Uterus (tissue), 4 donors: ENCODE data around the gene ENO4. TPM values are rescaled to one million over a fixed set of nuclear protein-coding genes. Genes with fewer than 3 reads are reported as not detected.

Source experiments
- DNase-seq, 2 donors: peaks; one replicate each; pipeline ENCODE4 v3.0.0-alpha.2; 2019 to 2020
- H3K27ac ChIP-seq, 2 donors: fragments of 200-600 bp; sonication (generic); 1 replicate in 1 of 2; 2 replicates in 1 of 2; pipeline ENCODE4 v1.5.1; 2016 to 2018
- H3K27me3 ChIP-seq, 2 donors: fragments of 200-600 bp; sonication (generic); one replicate each; pipeline ENCODE4 v1.5.1; 2018 to 2019; ENCODE audit warnings: control low read depth in 1 of 2
- H3K36me3 ChIP-seq, 2 donors: fragments of 200-600 bp; sonication (generic); one replicate each; pipeline ENCODE4 v1.5.1; 2019; ENCODE audit warnings: control low read depth in 1 of 2
- H3K4me1 ChIP-seq, 2 donors: fragments of 200-600 bp; sonication (generic); one replicate each; pipeline ENCODE4 v1.5.1; 2018 to 2019; ENCODE audit warnings: control low read depth in 1 of 2
- H3K4me3 ChIP-seq, 2 donors: fragments of 200-600 bp; sonication (generic); 1 replicate in 1 of 2; 2 replicates in 1 of 2; pipeline ENCODE4 v1.5.1; 2018 to 2019; ENCODE audit warnings: mild to moderate bottlenecking in 1 of 2
- H3K9me3 ChIP-seq, 2 donors: fragments of 200-600 bp; sonication (generic); one replicate each; pipeline ENCODE4 v1.5.1; 2019; ENCODE audit warnings: control low read depth in 1 of 2
- POLR2A ChIP-seq, 2 donors: fragments of 450-650 bp; IDR thresholded peaks; one replicate each; pipeline ENCODE4 v1.6.1; 2016; ENCODE audit warnings: antibody characterized with exemption in 2 of 2, mild to moderate bottlenecking in 1 of 2, moderate library complexity in 1 of 2
- intact Hi-C: fragments of 100-400 bp; cut with DNase I; formaldehyde crosslinking; loops from one replicate; pipeline ENCODE4 v1.15.1; 2023; ENCODE audit warnings: low total_unique reads
- total RNA-seq, 4 donors: library from RNA; depleted of rRNA in 3 of 4; stranded (reverse); fragments of >200 nt in 3 of 4; gene quantifications; one replicate each; pipeline versions ENCODE4 v1.1.0 to v1.2.4, GENCODE V29; 2014 to 2023
- TF ChIP-seq, protein P1 (sequence below), 4 experiments: fragments of 200-600 bp in 2 of 4; fragments of 450-650 bp in 2 of 4; sonication (generic) in 2 of 4; IDR thresholded peaks; one replicate each; pipeline ENCODE4 v1.5.1; 2016 to 2019; ENCODE audit warnings: antibody characterized with exemption in 4 of 4, mild to moderate bottlenecking in 2 of 4, moderate library complexity in 1 of 4
- donor health status: DM: yes; HTN: yes; CAD: no.

Gene ENO4
- total RNA-seq, 4 donors from 2014 or later = 0.67 to 2.6 (median 2.2) TPM; not detected in 1

DNA sequence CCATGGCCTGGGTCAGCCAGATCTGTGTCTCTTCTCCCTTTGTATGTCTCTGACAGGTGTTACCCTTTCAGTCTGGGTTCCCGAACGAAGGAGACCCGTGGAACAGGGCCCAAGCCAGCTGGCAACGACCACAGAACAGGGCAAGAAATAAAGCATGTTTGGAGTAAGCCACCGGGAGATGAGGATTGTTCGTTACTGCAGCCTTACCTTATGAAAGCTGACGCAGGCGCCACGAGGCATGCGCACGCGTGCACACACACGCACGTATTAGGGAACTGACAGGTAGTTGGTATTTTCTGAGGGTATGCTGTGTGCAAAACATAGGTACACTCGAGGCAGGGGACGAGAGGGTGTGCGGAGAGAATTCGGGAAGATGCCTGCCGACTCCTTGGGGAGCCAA, 46.4 kb upstream of the ENO4 start:
- no peaks in the 10 kb centered on the region for H3K9me3 ChIP-seq
- H3K27me3 ChIP-seq = no peaks in the 10 kb centered on the region
- H3K4me1 ChIP-seq = no peaks in the 10 kb centered on the region
- intact Hi-C loops = no loop called here
- H3K27ac ChIP-seq = no peak overlapping the region
- H3K36me3 ChIP-seq = no peaks in the 10 kb centered on the region
- TF ChIP-seq POLR2A (IDR thresholded peaks at IDR 0.05) = no peak
- TF ChIP-seq, protein P1, sequence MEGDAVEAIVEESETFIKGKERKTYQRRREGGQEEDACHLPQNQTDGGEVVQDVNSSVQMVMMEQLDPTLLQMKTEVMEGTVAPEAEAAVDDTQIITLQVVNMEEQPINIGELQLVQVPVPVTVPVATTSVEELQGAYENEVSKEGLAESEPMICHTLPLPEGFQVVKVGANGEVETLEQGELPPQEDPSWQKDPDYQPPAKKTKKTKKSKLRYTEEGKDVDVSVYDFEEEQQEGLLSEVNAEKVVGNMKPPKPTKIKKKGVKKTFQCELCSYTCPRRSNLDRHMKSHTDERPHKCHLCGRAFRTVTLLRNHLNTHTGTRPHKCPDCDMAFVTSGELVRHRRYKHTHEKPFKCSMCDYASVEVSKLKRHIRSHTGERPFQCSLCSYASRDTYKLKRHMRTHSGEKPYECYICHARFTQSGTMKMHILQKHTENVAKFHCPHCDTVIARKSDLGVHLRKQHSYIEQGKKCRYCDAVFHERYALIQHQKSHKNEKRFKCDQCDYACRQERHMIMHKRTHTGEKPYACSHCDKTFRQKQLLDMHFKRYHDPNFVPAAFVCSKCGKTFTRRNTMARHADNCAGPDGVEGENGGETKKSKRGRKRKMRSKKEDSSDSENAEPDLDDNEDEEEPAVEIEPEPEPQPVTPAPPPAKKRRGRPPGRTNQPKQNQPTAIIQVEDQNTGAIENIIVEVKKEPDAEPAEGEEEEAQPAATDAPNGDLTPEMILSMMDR (IDR thresholded peaks at IDR 0.05) = no peak
- no peak overlapping the region for H3K4me3 ChIP-seq
- DNase-seq = no peak

DNA sequence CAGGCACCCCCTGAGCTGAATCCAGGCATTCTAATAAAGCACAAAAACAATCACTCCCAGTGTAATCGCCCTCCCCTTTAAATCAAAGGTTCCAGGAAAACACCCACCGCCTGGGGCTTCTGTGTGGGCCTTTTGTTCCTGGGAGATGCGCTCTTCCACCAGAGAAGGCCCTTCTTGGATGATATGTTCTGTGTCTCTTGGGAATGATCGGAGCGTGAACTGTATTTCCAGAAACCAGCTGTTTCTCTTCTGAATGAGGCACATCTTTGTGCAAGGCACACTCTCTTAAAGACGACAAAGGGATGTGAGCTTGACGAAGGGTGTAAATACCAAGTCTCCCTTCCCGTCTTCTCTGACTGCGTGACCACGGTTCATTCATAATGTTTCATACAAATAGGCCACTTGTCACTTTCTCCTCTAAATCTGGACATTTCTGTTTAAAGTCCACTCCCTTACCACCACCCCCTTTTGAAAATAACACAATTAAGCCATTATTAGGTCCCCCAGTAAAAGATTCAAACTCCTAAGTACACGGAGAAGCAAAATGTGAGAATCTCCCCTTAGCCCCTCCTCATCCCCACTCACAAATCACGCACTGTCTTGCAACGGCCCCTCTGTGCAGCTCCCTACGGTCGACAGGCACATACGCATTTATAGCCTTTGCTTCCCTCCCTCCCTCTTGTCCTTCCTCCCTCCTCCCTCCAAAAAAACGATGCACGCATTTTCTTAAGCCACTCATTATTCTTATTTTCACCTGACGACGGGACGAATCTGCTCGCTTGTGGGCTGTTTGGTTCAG, 45.6 kb upstream of the ENO4 start:
- no peak overlapping the region for H3K27ac ChIP-seq
- TF ChIP-seq, protein P1 (IDR thresholded peaks at IDR 0.05) = no peak
- TF ChIP-seq POLR2A (IDR thresholded peaks at IDR 0.05) = no peak
- no peaks in the 10 kb centered on the region for H3K9me3 ChIP-seq
- no peak for DNase-seq
- H3K36me3 ChIP-seq = no peaks in the 10 kb centered on the region
- H3K4me1 ChIP-seq = no peaks in the 10 kb centered on the region
- H3K27me3 ChIP-seq = no peaks in the 10 kb centered on the region
- no peak overlapping the region for H3K4me3 ChIP-seq
- intact Hi-C loops = no loop called here

DNA sequence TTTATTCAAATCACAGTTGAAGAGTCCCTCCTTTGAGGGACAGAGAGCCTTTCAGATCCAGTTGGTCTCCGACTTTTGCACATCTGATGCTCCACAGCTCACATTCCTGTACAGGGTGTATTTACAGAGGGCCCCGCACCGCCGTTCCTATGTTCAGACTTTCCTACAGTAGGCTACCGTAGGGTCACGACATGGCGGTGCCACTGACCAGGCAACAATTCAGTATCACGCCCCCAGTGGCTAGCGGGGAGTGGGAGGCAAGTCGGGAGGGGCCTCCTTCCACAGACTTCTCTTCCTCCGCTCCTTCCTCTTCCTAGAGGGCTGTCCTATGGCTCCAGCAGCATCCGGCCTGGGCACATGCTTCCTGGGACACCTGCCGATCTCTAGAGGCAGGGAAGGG, 40.6 kb upstream of the ENO4 start:
- TF ChIP-seq, protein P1 (IDR thresholded peaks at IDR 0.05) = no peak
- no peak for TF ChIP-seq POLR2A (IDR thresholded peaks at IDR 0.05)
- intact Hi-C loops = no loop called here
- Histone ChIP-seq H3K27ac (no peak overlapping the region), H3K27me3 (no peaks in the 10 kb centered on the region), H3K9me3 (no peaks in the 10 kb centered on the region), H3K4me3 (no peak overlapping the region), H3K4me1 (no peaks in the 10 kb centered on the region), H3K36me3 (no peaks in the 10 kb centered on the region)
- no peak for DNase-seq

DNA sequence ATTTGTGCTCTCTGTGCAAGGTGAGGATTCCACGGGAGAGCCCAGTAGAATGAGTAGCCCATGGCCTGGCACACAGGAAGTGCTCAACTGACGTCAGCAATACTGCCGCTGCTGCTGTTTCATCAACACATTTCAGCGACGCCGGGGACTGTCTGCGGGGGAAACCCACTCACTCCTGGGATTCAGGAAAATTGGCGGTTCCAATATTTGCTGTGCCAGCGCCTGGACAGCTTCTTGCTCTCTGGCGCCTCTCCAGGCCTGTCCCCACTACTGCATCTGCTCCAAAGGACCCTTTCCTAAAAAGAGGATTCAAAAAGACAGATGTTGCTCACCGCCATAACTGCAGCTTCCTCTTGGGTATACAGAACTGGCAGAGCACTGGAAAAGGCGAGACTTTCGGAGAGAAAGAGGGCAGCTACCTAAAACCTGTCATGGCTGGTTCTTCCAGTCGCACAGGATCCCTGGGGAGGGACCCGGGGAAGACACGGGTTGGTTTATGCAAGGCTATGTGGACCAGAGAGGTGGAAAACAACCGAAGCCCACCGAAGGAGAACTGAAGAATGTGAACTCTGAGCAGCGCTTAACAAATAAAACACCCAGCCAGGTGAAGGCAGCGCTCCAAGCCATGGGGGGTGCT, 39.7 kb upstream of the ENO4 start:
- intact Hi-C loops = no loop called here
- H3K27ac ChIP-seq = no peak overlapping the region

DNA sequence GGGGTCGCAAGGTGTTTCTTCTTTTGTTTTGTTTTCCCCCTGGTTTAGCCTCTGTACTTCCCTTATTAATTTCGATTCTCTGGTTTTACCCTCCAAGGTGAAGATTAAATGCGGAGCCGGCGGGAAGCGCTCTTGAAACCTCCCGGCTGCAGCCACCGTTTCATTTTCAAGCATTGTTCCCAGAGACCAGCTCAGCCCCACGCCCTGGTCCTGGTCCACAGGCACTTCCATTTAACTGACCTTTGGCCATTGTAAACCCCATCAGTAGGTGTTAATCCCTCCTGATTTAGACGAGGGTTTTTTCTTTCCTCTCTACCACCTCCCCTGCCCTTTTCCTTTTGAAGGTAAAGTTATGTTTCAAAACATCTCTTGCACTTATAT, 39.2 kb upstream of the ENO4 start:
- no peak overlapping the region for H3K4me3 ChIP-seq
- H3K27me3 ChIP-seq = no peaks in the 10 kb centered on the region
- H3K27ac ChIP-seq = no peak overlapping the region
- no peak for TF ChIP-seq POLR2A (IDR thresholded peaks at IDR 0.05)
- TF ChIP-seq, protein P1 (IDR thresholded peaks at IDR 0.05) = no peak
- H3K36me3 ChIP-seq = no peaks in the 10 kb centered on the region
- H3K9me3 ChIP-seq = no peaks in the 10 kb centered on the region
- no peak for DNase-seq
- intact Hi-C loops = no loop called here
- H3K4me1 ChIP-seq = no peaks in the 10 kb centered on the region

More for the DNA sequence above, 39.7 kb upstream of the ENO4 start:
- Histone ChIP-seq H3K9me3 (no peaks in the 10 kb centered on the region), H3K4me3 (no peak overlapping the region), H3K4me1 (no peaks in the 10 kb centered on the region), H3K27me3 (no peaks in the 10 kb centered on the region), H3K36me3 (no peaks in the 10 kb centered on the region)
- TF ChIP-seq, protein P1 (IDR thresholded peaks at IDR 0.05) = no peak
- no peak for TF ChIP-seq POLR2A (IDR thresholded peaks at IDR 0.05)
- DNase-seq = no peak
